ENCODE measurements around the gene ALKBH8. TPM values are rescaled to one million over a fixed set of nuclear protein-coding genes. Genes with fewer than 3 reads are reported as not detected.

The ALKBH8 gene
- total RNA-seq, 3 donors from 2014 or later (not counting 1 experiment from before 2014, with no cell fraction given) = 6.9 to 11.8 (median 9.0) TPM

GRCh38 chr11:107592813-107593212 lies 27.3 kb upstream of the ALKBH8 start:
- Histone ChIP-seq H3K27me3 (ENCODE audit: control insufficient read depth, insufficient read depth, low read length) (peaks cover 50% of the 10 kb centered on the region), H3K36me3 (ENCODE audit: control insufficient read depth, insufficient read depth, low read length) (no peaks in the 10 kb centered on the region), H3K4me3 (ENCODE audit: low read length) (no peak overlapping the region), H3K9me3 (ENCODE audit: control insufficient read depth, insufficient read depth, low read length) (no peaks in the 10 kb centered on the region), H3K27ac (ENCODE audit: low read length) (no peak overlapping the region), H3K4me1 (ENCODE audit: control insufficient read depth, insufficient read depth, low read length) (peaks cover 22% of the 10 kb centered on the region)
- no peak overlapping the region for H3K27ac Mint-ChIP-seq
- no peak for ATAC-seq
- no peaks in the 10 kb centered on the region for H3K9me3 Mint-ChIP-seq
- peaks cover 24% of the 10 kb centered on the region in 2 donors for H3K4me1 Mint-ChIP-seq
- DNase-seq = no peak
- peak overlapping the region; percentile 82 for H3K4me3 Mint-ChIP-seq
- no peak for TF ChIP-seq CTCF (IDR thresholded peaks at IDR 0.05)
- WGBS (ENCODE audit: insufficient coverage) = 29% methylated on average over 3 of the region's 5 CpGs
- intact Hi-C loops (cut with micrococcal nuclease) = no loop called here
- peaks cover 57 to 78% of the 10 kb centered on the region in 2 donors for H3K27me3 Mint-ChIP-seq (ENCODE audit: low read depth in 2 of 2)
- no peaks in the 10 kb centered on the region for H3K36me3 Mint-ChIP-seq

GRCh38 chr11:107592231-107592590 lies 26.7 kb upstream of the ALKBH8 start:
- Mint-ChIP-seq H3K9me3 (no peaks in the 10 kb centered on the region), H3K4me1 (peaks cover 24% of the 10 kb centered on the region in 2 donors), H3K36me3 (no peaks in the 10 kb centered on the region), H3K27me3 (ENCODE audit: low read depth in 2 of 2) (peaks cover 61 to 78% of the 10 kb centered on the region in 2 donors), H3K27ac (no peak overlapping the region), H3K4me3 (peak overlapping the region; percentile 82)
- no peak overlapping the region for H3K27ac ChIP-seq (ENCODE audit: low read length)
- intact Hi-C loops (cut with micrococcal nuclease) = no loop called here
- 18% methylated on average over 5 of the region's 6 CpGs for WGBS (ENCODE audit: insufficient coverage)
- no peaks in the 10 kb centered on the region for H3K9me3 ChIP-seq (ENCODE audit: control insufficient read depth, insufficient read depth, low read length)
- H3K27me3 ChIP-seq (ENCODE audit: control insufficient read depth, insufficient read depth, low read length) = peaks cover 48% of the 10 kb centered on the region
- no peak for ATAC-seq
- H3K4me3 ChIP-seq (ENCODE audit: low read length) = no peak overlapping the region
- H3K36me3 ChIP-seq (ENCODE audit: control insufficient read depth, insufficient read depth, low read length) = no peaks in the 10 kb centered on the region
- no peak for TF ChIP-seq CTCF (IDR thresholded peaks at IDR 0.05)
- H3K4me1 ChIP-seq (ENCODE audit: control insufficient read depth, insufficient read depth, low read length) = peaks cover 22% of the 10 kb centered on the region
- DNase-seq = peak in 1 of 2 donors; percentile 18

- H3K4me1 Mint-ChIP-seq = peaks cover 24% of the 10 kb centered on the region in 2 donors
- peak overlapping the region in 1 of 2 donors; percentile 27 for H3K27ac Mint-ChIP-seq
- intact Hi-C loops (cut with micrococcal nuclease) = no loop called here
- H3K9me3 ChIP-seq (ENCODE audit: control insufficient read depth, insufficient read depth, low read length) = no peaks in the 10 kb centered on the region
- H3K27me3 ChIP-seq (ENCODE audit: control insufficient read depth, insufficient read depth, low read length) = peaks cover 49% of the 10 kb centered on the region
- H3K27me3 Mint-ChIP-seq (ENCODE audit: low read depth in 2 of 2) = peaks cover 57 to 78% of the 10 kb centered on the region in 2 donors
- H3K36me3 Mint-ChIP-seq = no peaks in the 10 kb centered on the region
- no peak overlapping the region for H3K27ac ChIP-seq (ENCODE audit: low read length)
- H3K36me3 ChIP-seq (ENCODE audit: control insufficient read depth, insufficient read depth, low read length) = no peaks in the 10 kb centered on the region
- no peak for TF ChIP-seq CTCF (IDR thresholded peaks at IDR 0.05)
- H3K9me3 Mint-ChIP-seq = no peaks in the 10 kb centered on the region
- ATAC-seq (peak; percentile 12 to 50 (median 34)), DNase-seq (peak in 1 of 2 donors; percentile 33)
- peak overlapping the region; percentile 82 for H3K4me3 Mint-ChIP-seq
- peaks cover 22% of the 10 kb centered on the region for H3K4me1 ChIP-seq (ENCODE audit: control insufficient read depth, insufficient read depth, low read length)
- H3K4me3 ChIP-seq (ENCODE audit: low read length) = peak overlapping the region; percentile 19
- 3% methylated on average over 49 of the region's 49 CpGs for WGBS (ENCODE audit: insufficient coverage)
Observed at GRCh38 chr11:107591378-107592230, 26.1 kb upstream of the ALKBH8 start.
